Caco-2 (cell line): Measurements from ENCODE around the gene LRP1B. TPM values are rescaled to one million over a fixed set of nuclear protein-coding genes. Genes with fewer than 3 reads are reported as not detected.

Experiments
- BruUV-seq: library from RNA; stranded (reverse); fragments of 400-500 nt; replicated peaks from 2 replicates; lab custom pipeline; 2021; lab: Mats Ljungman, UMichigan
- CTCF ChIA-PET: fragments of 300-600 bp; sonication (Branson Sonifier 250); formaldehyde crosslinking; loops from one replicate; lab custom pipeline; 2022; ENCODE audit warnings: antibody characterized with exemption; lab: Charles Lee
- POLR2A ChIA-PET: fragments of 300-600 bp; sonication (Branson Sonifier 250); formaldehyde crosslinking; loops from one replicate; lab custom pipeline; 2022; ENCODE audit warnings: antibody characterized with exemption; lab: Charles Lee
- DNase-seq, 2 experiments: peaks; one replicate each; pipeline versions ENCODE4 v3.0.0 to v3.0.0-alpha.2; 2020 to 2022
- H3K27me3 ChIP-seq: replicated peaks from 2 replicates; pipeline ENCODE4 v1.6.0; 2011; ENCODE audit warnings: low read length; ENCODE audit not compliant: control insufficient read depth, insufficient read depth
- H3K36me3 ChIP-seq: 2 replicates; pipeline ENCODE4 v1.5.1; 2011; ENCODE audit warnings: low read length; ENCODE audit not compliant: control insufficient read depth, insufficient read depth
- H3K4me1 ChIP-seq: fragments of 250-450 bp; sonication (Bioruptor Pico); 2 replicates; pipeline ENCODE4 v1.5.1; 2020; ENCODE audit warnings: mild to moderate bottlenecking
- H3K4me3 ChIP-seq: 2 replicates; pipeline ENCODE4 v1.5.1; 2011; ENCODE audit warnings: low read depth, mild to moderate bottlenecking, control low read depth, low read length
- H3K9me3 ChIP-seq: fragments of 250-450 bp; sonication (Bioruptor Pico); 2 replicates; pipeline ENCODE4 v1.5.1; 2020; ENCODE audit warnings: mild to moderate bottlenecking, moderate library complexity
- H3K27ac Mint-ChIP-seq: one replicate; pipeline ENCODE4 v1.8.0; 2022; ENCODE audit warnings: mixed read lengths; ENCODE audit not compliant: unreplicated experiment
- H3K27me3 Mint-ChIP-seq: one replicate; pipeline ENCODE4 v1.8.0; 2022; ENCODE audit warnings: mixed read lengths; ENCODE audit not compliant: insufficient read depth, unreplicated experiment
- H3K36me3 Mint-ChIP-seq: one replicate; pipeline ENCODE4 v1.8.0; 2022; ENCODE audit warnings: mild to moderate bottlenecking, mixed read lengths; ENCODE audit not compliant: insufficient read depth, unreplicated experiment
- H3K4me1 Mint-ChIP-seq: one replicate; pipeline ENCODE4 v1.8.0; 2022; ENCODE audit warnings: low read depth, mixed read lengths; ENCODE audit not compliant: unreplicated experiment
- H3K4me3 Mint-ChIP-seq: one replicate; pipeline ENCODE4 v1.8.0; 2022; ENCODE audit warnings: mild to moderate bottlenecking, moderate library complexity, mixed read lengths; ENCODE audit not compliant: unreplicated experiment
- H3K9me3 Mint-ChIP-seq: one replicate; pipeline ENCODE4 v1.8.0; 2022; ENCODE audit warnings: mixed read lengths; ENCODE audit not compliant: unreplicated experiment
- intact Hi-C: fragments of 100-400 bp; cut with micrococcal nuclease; formaldehyde crosslinking; loops from one replicate; pipeline ENCODE4 v1.10.0; 2022; ENCODE audit not compliant: unreplicated experiment
- total RNA-seq: library from RNA; stranded (reverse); gene quantifications from 2 replicates; pipeline ENCODE4 v1.2.3, GENCODE V29; 2022
- TF ChIP-seq, protein P1 (sequence below), 2 experiments: fragments of 200-600 bp in 1 of 2; IDR thresholded peaks; 1 replicate in 1 of 2; 2 replicates in 1 of 2; pipeline versions ENCODE4 v1.5.1 to v1.8.0; 2011 to 2022; ENCODE audit warnings: antibody characterized with exemption in 1 of 2, control low read depth in 1 of 2, inconsistent platforms in 1 of 2, low read depth in 1 of 2, low read length in 1 of 2, mild to moderate bottlenecking in 1 of 2, moderate library complexity in 1 of 2; ENCODE audit not compliant: insufficient read depth in 1 of 2, severe bottlenecking in 1 of 2, unreplicated experiment in 1 of 2

Gene LRP1B
- total RNA-seq, 1 experiment from 2014 or later = not detected

DNA sequence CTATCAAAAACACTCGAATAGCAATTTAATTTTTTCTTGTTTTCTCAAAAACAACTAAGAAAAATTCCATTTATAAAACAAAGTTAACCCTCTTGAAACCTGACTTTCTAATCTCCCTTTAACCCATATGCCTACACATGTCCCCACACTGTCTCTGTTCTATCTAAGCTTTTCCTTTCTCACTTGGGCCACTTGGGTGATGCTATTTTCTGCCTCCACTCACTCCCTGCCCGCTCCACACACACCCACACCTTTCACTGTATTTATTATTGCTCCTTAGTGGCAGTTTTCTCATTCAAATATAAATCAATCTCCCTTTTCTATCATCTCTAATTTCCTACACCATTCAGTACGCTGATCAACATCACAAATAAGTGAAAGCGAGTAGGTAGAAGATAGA lies 531.1 kb downstream of the LRP1B start:
- no peak for DNase-seq
- ChIA-PET CTCF (no interaction called here), POLR2A (no interaction called here)
- Histone ChIP-seq H3K4me1 (no peaks in the 10 kb centered on the region), H3K36me3 (no peaks in the 10 kb centered on the region), H3K27me3 (no peaks in the 10 kb centered on the region), H3K9me3 (no peaks in the 10 kb centered on the region), H3K4me3 (no peak overlapping the region)
- no TSS peak for BruUV-seq
- no peaks in the 10 kb centered on the region for H3K9me3 Mint-ChIP-seq
- TF ChIP-seq, protein P1, sequence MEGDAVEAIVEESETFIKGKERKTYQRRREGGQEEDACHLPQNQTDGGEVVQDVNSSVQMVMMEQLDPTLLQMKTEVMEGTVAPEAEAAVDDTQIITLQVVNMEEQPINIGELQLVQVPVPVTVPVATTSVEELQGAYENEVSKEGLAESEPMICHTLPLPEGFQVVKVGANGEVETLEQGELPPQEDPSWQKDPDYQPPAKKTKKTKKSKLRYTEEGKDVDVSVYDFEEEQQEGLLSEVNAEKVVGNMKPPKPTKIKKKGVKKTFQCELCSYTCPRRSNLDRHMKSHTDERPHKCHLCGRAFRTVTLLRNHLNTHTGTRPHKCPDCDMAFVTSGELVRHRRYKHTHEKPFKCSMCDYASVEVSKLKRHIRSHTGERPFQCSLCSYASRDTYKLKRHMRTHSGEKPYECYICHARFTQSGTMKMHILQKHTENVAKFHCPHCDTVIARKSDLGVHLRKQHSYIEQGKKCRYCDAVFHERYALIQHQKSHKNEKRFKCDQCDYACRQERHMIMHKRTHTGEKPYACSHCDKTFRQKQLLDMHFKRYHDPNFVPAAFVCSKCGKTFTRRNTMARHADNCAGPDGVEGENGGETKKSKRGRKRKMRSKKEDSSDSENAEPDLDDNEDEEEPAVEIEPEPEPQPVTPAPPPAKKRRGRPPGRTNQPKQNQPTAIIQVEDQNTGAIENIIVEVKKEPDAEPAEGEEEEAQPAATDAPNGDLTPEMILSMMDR (IDR thresholded peaks at IDR 0.05; ENCODE audit: insufficient read depth in 1 of 2, low read depth in 1 of 2, low read length in 1 of 2, severe bottlenecking in 1 of 2, unreplicated experiment in 1 of 2) = no peak
- H3K27me3 Mint-ChIP-seq = peaks cover 10% of the 10 kb centered on the region
- no peaks in the 10 kb centered on the region for H3K36me3 Mint-ChIP-seq
- no peak overlapping the region for H3K27ac Mint-ChIP-seq
- intact Hi-C loops = no loop called here
- no peak overlapping the region for H3K4me3 Mint-ChIP-seq
- no peaks in the 10 kb centered on the region for H3K4me1 Mint-ChIP-seq

DNA sequence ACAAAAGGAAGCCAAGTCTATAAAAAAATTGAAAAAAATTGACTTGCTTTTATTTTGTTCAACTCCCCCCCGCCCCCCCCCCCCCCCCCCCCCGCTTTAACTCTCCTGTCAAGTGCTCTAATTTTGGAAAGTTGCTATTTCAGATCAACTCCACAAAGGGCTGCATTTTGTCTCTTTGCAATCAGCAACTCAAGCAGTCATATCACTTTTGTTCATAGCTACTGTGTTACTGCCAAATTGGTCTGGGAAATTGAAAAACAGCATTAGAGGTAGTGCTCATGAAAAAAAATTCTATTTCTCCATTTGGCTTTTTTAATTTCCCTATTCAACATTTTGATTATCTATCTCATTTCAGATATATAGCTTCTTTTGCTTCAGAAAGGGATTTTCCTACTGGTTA lies 531.8 kb downstream of the LRP1B start:
- Histone ChIP-seq H3K36me3 (no peaks in the 10 kb centered on the region), H3K4me3 (no peak overlapping the region), H3K4me1 (no peaks in the 10 kb centered on the region), H3K9me3 (no peaks in the 10 kb centered on the region), H3K27me3 (no peaks in the 10 kb centered on the region)
- H3K27me3 Mint-ChIP-seq = peaks cover 7% of the 10 kb centered on the region
- no peaks in the 10 kb centered on the region for H3K36me3 Mint-ChIP-seq
- no peak overlapping the region for H3K27ac Mint-ChIP-seq
- H3K4me3 Mint-ChIP-seq = no peak overlapping the region
- intact Hi-C loops = no loop called here
- H3K4me1 Mint-ChIP-seq = no peaks in the 10 kb centered on the region
- DNase-seq = no peak
- peaks cover 5% of the 10 kb centered on the region for H3K9me3 Mint-ChIP-seq
- CTCF ChIA-PET = no interaction called here
- POLR2A ChIA-PET = no interaction called here
- BruUV-seq = no TSS peak
- TF ChIP-seq, protein P1 (IDR thresholded peaks at IDR 0.05; ENCODE audit: insufficient read depth in 1 of 2, low read depth in 1 of 2, low read length in 1 of 2, severe bottlenecking in 1 of 2, unreplicated experiment in 1 of 2) = no peak

DNA sequence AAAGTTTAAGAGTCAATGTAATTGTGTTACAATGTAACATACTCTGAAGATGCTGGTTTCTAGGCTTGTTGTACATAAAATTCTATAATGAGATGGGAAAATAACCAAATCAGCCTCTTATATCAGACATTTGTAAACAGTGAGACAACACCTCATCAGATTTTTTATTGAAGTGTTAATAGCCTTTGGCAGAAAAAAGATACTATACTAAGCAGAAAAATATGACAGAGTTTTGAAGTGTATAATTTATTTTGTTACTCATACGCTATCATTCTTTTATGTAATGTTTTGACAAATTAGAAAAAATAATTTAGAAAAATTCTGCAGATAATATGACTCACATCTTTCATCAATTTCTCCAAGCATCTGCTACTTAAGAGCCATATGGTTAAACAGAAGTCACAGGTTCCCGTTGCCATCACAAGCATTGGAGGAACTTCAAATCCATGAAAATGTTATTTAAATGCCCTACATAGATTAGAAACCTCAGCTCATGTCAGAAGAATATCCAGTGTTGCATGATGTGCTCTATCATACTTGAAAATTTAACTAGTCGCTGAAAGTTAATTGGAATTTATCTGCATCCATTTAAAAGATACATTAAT lies 535.4 kb downstream of the LRP1B start:
- TF ChIP-seq, protein P1 (IDR thresholded peaks at IDR 0.05; ENCODE audit: insufficient read depth in 1 of 2, low read depth in 1 of 2, low read length in 1 of 2, severe bottlenecking in 1 of 2, unreplicated experiment in 1 of 2) = no peak
- H3K4me3 ChIP-seq = no peak overlapping the region
- no peaks in the 10 kb centered on the region for H3K9me3 ChIP-seq
- peaks cover 9% of the 10 kb centered on the region for H3K9me3 Mint-ChIP-seq
- POLR2A ChIA-PET = no interaction called here
- H3K4me1 ChIP-seq = no peaks in the 10 kb centered on the region
- H3K36me3 Mint-ChIP-seq = no peaks in the 10 kb centered on the region
- peaks cover 4% of the 10 kb centered on the region for H3K27me3 Mint-ChIP-seq
- CTCF ChIA-PET = no interaction called here
- no peaks in the 10 kb centered on the region for H3K36me3 ChIP-seq
- H3K4me1 Mint-ChIP-seq = no peaks in the 10 kb centered on the region
- no peak overlapping the region for H3K4me3 Mint-ChIP-seq
- H3K27me3 ChIP-seq = no peaks in the 10 kb centered on the region
- DNase-seq = no peak
- H3K27ac Mint-ChIP-seq = no peak overlapping the region
- no TSS peak for BruUV-seq
- intact Hi-C loops = no loop called here
